Stimulated activated CD4-positive, alpha-beta T cell treated with anti-CD3 and anti-CD28 coated beads, TNF-alpha, amount 100 ng/mL, for 48 hours (primary cell): ENCODE results near the gene SUCNR1.
"Not testable (repeated sequence)": the region's sequence is repeated elsewhere in the genome, so short reads cannot be mapped to it uniquely, and the experiment has no call there.

Source experiments
- DNase-seq, 3 donors: peaks; one replicate each; pipeline ENCODE4 v3.0.0-alpha.2; 2020; ENCODE audit warnings: low read depth in 3 of 3

SUCNR1 gene

GRCh38 chr3:151871639-151872468 lies 1.6 kb upstream of the SUCNR1 start:
- DNase-seq = no peak

- not testable (repeated sequence) for DNase-seq
Measured at GRCh38 chr3:151874079-151874478, 636 bp downstream of the SUCNR1 start.

DNA sequence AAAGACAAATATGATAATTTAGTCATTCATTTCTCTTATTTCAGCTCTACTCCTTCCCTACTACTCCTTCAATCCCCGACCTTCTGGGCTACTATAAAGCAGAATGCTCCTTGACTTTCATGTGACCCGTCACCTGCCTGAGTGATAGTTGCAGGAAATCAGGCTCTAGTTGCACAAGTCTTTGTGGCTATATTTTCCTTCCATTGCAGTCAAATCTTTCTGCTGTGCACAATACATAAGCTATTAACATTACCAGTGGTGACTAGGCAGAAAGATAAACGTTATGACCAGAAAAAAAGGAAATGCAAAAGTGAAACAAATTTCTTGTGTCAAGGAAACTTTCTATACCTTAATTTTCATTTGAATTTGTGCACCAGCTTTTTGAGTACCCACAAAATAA lies 2.3 kb downstream of the SUCNR1 start:
- no peak for DNase-seq

DNA sequence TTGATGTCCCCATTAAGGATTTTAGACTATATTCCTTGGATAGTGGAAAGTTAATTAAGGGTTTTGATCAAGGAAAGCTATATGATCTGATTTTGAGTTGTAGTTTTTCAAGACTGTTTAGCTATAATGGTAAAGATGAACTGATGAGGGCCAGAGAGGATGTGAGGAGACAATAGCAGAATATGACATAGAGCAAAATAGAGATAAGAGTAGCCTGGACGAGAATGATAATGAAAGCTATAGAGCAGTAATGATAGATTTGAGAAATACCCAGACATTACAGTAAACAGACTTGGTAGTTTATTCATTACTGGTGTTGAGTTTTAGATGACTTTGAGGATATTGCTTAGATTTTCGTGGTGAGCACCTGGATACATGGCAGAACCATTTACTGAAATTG lies 3.8 kb downstream of the SUCNR1 start:
- no peak for DNase-seq

DNA sequence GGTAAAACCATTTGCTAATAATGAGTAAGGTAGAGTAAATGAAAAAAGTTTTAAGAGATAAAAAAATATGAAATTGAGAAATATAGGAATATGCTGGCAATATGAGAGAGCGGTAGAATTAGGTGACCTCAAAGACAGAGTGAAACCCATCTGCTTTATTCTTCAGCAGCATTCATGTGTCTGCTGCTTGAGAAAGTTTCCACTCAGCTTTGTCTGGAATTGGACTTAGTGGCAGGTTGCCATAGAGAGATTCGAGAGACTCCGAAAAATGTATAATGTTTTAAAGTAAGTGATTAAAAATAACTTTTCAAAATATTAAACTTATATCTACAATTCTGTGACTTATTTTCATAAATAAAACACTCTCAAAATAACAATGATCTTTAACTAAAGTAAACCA lies 5.0 kb downstream of the SUCNR1 start:
- DNase-seq = no peak

GRCh38 chr3:151879037-151879436 lies 5.6 kb downstream of the SUCNR1 start:
- no peak for DNase-seq

DNA sequence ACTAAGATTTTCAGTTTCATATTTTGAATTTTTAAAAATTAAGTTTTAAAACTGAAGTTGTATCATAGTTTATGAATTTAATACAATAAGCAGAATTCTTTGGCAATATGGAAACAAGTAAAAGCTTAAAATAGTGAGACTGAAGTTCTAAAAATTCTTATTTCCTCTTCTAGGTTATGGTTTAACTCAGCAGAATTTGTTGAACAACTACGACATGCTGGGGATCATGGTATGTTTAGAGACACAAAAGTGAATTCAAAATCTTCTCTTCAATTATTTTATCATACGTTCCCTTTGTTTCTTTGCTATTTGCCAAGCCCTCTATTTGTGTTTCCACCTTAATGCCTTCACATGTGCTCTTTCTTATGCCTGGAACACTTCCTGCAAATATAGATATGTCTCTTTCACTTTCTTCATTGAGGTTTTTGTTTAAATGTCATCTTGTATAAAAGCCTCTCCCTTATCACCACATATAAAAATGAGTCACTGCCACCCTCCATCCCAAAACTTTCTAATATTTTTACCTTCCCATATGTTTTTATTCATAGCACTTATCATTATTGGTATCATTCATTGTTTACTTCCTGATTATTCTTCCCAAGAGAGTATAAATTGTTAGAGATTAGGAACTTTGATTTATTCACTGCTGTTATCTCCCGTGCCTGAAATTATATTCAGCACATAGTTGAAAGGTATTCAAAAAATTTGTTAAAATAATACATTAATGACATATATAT lies 6.4 kb downstream of the SUCNR1 start:
- DNase-seq = no peak

DNA sequence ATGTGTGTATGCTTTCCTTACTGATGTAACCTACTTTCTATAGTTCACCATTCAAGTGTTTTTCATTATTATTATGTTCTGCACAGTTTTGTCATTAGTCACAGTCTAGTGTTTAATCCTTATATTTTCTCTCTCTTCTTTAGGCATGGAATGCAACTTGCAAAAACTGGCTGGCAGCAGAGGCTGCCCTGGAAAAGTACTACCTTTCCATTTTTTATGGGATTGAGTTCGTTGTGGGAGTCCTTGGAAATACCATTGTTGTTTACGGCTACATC lies 6.9 kb downstream of the SUCNR1 start:
- no peak for DNase-seq

- no peak for DNase-seq
Measured at GRCh38 chr3:151881137-151881536, 7.7 kb downstream of the SUCNR1 start.

GRCh38 chr3:151885397-151885796 lies 12.0 kb downstream of the SUCNR1 start:
- not testable (repeated sequence) for DNase-seq

- not testable (repeated sequence) for DNase-seq
Measured at GRCh38 chr3:151887450-151888211, 14.2 kb downstream of the SUCNR1 start.

- no peak for DNase-seq
Measured at GRCh38 chr3:151890721-151891141, 17.3 kb downstream of the SUCNR1 start.

DNA sequence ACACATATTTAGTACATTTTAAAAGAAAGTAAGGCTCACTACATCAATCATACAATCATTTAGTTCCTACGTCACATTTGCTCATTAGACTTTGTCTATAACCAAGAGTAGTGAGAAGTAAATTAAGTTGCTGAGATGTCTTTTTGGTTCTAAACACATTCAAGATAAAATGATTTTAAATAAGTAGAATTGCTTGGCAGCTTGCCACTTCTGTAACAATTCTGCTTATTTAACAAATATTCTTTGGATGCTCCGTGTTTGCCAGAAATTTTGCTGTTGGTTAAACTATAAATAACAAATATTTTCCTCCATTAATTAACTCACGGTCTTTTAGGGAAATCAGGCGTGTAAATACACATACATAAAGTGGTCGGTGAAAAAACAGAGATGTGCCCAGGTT lies 18.3 kb downstream of the SUCNR1 start:
- DNase-seq = no peak

DNA sequence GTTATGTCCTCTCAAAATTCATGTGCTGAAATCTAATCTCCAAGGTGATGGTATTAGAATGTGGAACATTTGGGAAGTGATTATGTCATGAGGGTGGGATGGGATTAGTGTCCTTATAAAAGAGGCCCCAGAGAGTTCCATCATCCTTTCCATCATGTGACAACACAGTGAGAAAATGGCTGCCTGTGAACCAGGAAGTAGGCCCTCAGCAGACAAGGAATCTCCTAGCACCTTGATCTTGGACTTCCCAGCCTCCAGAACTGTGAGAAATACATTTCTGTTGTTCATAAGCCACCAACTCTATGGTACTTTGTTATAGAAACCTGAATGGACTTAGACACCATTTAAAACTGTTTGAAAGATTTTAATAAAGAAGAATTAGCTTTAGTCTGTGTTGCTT lies 20.8 kb downstream of the SUCNR1 start:
- DNase-seq = no peak

DNA sequence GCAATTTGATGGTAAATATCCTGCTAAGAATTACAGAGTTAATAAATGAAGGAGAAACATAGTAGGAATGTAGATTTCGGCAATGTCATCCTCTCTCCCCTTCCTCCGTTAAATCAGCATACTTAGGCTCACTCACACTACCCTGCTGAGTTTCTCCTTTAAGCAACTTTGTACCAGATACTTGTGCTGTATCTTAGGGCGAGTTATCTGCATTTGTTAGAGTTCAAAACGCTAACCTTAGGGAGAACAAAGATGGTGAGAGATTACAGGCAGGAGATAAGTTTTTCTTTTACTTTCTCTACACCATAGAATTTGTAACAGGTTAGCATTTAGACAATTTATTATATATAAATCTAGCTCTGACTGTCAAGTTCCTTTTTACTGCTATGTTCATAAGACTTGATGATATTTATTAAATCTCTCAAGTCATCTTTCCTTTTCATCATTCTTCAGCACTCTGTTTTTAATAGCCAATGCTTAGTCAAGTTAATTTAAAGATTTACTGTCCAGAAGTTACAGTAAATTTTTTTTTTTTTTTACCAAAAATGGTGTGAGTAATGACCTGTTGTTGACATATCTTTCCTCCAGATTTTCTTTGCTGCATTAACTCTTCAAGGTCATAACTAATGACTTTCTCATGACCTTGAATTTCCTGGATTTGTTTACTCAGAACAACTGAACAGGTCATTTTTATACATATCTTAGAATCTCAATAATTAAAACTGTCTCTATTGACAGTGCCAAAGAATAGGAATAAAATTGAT lies 22.2 kb downstream of the SUCNR1 start:
- no peak for DNase-seq

DNA sequence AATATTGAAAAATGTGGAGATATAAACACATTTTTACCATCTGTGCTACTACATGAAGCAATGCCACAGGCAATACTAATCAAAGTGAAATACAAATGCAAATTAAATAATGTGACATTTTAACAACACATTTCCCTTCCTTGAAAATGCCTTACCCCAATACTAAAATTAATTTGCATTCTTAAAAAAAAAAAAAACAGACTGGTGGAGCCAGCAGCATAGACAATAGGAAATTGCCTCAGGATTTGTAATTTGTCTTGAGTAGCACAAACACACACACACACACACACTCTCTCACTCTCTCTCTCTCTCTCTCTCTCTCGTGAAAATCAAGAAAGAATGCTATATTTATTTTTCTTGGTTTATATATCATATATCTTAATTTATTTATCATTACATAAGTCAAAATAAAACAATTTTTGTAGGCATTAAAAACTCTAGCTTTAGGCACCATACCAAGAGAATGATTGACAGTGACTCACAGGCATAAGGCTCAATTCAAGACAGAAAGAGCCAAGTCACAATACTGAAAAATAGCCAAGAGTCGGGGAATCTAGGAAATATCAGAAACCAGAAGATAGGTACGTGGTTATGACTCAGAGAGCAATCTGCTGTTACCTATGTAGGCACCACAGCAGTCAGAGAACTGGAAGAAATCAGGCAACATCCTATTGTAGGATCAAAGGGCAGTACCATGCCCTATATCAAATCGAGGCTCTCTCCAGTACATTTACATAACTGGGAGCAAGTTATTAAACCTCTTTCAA lies 23.0 kb downstream of the SUCNR1 start:
- DNase-seq = no peak

- not testable (repeated sequence) for DNase-seq
Measured at GRCh38 chr3:151898121-151898520, 24.7 kb downstream of the SUCNR1 start.

- DNase-seq = not testable (repeated sequence)
Measured at GRCh38 chr3:151898564-151899261, 25.3 kb downstream of the SUCNR1 start.

DNA sequence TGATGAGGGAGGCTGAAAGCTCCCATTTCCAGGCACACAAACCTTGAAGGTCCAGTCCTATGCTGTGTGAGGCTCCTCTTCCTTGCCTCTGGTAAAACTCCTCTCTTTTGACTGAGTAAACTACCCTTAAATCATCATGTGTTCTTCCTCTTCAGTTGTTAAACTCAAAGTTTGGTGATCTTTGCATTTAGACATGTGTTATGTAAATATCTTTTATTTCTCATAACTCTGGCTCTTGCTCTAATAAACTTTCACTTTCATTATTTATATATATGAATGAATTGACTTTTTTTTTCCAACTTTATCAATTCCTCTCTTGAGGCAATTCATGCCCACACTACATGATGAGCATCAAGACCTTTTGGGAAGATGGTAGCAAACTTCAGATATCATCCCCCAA lies 26.6 kb downstream of the SUCNR1 start:
- DNase-seq = no peak

DNA sequence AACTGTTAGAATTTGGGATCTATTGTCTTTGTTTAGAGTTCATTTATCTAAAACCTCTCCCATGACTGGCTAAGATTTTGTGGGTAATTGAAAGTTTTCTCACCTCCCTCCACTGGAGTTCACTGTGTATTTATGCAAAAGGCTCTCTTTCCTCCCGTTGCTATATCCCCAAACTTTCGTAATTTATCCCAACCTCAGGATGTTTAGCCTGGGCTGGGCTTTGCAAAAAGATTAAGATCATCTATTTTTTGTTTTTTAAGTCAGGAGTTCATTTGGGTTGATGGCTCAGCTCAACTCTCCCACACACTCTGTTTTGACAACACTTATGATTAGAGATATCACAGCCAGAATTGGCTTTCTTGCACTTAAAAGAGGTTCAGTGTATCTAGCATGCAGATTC lies 27.0 kb downstream of the SUCNR1 start:
- no peak for DNase-seq
